ENCODE data around the gene NARF.

- no peak for TF ChIP-seq POLR2A (IDR thresholded peaks at IDR 0.05)
- TF ChIP-seq CTCF (IDR thresholded peaks at IDR 0.05): no peak
These were observed 44.7 kb downstream of the NARF start for GRCh38 chr17:82503094-82503727.
